Measurements from ENCODE around the gene GALNT9.

GRCh38 chr12:132176385-132176919 lies 152.9 kb downstream of the GALNT9 start:
- TF ChIP-seq, protein P1, sequence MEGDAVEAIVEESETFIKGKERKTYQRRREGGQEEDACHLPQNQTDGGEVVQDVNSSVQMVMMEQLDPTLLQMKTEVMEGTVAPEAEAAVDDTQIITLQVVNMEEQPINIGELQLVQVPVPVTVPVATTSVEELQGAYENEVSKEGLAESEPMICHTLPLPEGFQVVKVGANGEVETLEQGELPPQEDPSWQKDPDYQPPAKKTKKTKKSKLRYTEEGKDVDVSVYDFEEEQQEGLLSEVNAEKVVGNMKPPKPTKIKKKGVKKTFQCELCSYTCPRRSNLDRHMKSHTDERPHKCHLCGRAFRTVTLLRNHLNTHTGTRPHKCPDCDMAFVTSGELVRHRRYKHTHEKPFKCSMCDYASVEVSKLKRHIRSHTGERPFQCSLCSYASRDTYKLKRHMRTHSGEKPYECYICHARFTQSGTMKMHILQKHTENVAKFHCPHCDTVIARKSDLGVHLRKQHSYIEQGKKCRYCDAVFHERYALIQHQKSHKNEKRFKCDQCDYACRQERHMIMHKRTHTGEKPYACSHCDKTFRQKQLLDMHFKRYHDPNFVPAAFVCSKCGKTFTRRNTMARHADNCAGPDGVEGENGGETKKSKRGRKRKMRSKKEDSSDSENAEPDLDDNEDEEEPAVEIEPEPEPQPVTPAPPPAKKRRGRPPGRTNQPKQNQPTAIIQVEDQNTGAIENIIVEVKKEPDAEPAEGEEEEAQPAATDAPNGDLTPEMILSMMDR (conservative IDR thresholded peaks at IDR 0.05; ENCODE audit: low read depth, low read length) = no peak
- TF ChIP-seq EZH2 (IDR thresholded peaks at IDR 0.05; ENCODE audit: low read length, unreplicated experiment) (no peak), EZH2phosphoT487 (IDR thresholded peaks at IDR 0.05; ENCODE audit: borderline replicate concordance, low read length) (no peak)
